Cerebellar cortex (tissue), 1 donor: ENCODE data around the gene FTH1.
"Not testable (repeated sequence)": the region's sequence is repeated elsewhere in the genome, so short reads cannot be mapped to it uniquely, and the experiment has no call there.

Source experiments
- DNase-seq: peaks from one replicate; pipeline ENCODE4 v3.0.0-alpha.2; 2015; ENCODE audit warnings: low spot score

FTH1 gene

GRCh38 chr11:61963282-61964057 lies 4.0 kb downstream of the FTH1 start:
- no peak for DNase-seq

DNA sequence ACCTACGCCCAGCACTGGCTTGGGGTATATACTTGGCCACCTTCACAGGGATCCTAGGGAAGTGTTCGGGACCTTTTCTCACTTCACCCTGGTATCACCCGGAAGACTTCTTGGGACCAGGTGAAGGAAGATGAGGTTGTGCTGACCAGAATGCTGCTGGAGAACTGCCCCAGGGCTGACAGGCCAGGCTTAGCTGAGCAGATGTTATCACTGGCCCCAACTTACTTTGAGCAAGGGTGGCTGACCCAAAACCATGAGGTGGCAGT lies 4.5 kb downstream of the FTH1 start:
- DNase-seq: peak; percentile 39

- peak; percentile 46 for DNase-seq
Measured at GRCh38 chr11:61962213-61963015, 5.0 kb downstream of the FTH1 start.

DNA sequence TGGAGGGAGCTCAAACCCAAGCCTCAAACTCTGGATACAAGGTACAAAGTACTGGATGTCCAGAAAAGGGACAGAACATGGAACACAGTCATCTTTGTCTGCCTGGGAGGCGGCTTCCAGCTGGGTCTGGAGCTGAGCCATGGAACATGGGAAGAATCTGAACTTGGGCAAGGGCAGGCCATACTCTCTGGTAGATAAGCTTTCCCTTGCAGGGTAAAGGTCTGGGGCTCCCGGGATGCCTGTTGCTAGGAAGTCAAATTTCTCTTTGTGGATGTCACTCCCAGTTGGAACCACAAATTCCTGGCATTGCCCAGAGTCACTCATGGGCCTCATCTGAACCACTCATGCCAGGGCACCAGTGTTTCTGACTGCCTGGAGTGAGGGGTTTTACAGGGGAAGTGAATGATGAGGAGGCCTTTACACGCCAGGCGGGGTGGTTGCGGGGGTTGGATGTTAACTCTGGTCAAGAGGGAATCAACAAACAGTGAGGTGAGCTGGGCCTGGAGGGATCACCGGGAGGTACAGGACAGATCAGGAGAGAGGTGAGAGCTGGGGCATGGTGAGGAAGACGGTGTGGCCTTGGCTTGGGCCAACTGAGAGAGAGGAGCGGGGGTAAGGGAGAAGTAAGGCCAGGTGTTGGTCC lies 5.7 kb downstream of the FTH1 start:
- peak; percentile 46 for DNase-seq

GRCh38 chr11:61960532-61960931 lies 6.9 kb downstream of the FTH1 start:
- no peak for DNase-seq

DNA sequence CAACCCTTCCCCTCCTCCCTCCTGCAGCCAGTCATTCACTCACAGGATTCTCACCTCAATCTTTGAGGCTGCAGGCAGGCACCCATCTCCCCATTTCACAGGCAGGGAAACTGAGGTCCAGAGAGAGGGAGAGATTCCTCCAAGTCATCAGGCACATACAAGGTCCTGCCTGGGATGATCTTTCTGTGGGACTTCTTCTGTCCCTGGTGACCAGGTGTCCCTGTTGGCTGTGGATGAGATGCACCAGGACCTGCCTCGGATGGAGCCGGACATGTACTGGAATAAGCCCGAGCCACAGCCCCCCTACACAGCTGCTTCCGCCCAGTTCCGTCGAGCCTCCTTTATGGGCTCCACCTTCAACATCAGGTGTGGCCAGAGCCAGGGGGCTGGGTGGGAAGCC lies 7.8 kb downstream of the FTH1 start:
- no peak for DNase-seq

- no peak for DNase-seq
Measured at GRCh38 chr11:61959114-61959513, 8.3 kb downstream of the FTH1 start.

- DNase-seq: no peak
Measured at GRCh38 chr11:61958590-61958989, 8.8 kb downstream of the FTH1 start.

GRCh38 chr11:61957021-61957770 lies 10.2 kb downstream of the FTH1 start:
- DNase-seq: no peak

- DNase-seq: no peak
Measured at GRCh38 chr11:61956191-61957020, 11.0 kb downstream of the FTH1 start.

GRCh38 chr11:61955422-61956135 lies 11.9 kb downstream of the FTH1 start:
- DNase-seq: no peak

GRCh38 chr11:61954851-61955421 lies 12.5 kb downstream of the FTH1 start:
- no peak for DNase-seq

DNA sequence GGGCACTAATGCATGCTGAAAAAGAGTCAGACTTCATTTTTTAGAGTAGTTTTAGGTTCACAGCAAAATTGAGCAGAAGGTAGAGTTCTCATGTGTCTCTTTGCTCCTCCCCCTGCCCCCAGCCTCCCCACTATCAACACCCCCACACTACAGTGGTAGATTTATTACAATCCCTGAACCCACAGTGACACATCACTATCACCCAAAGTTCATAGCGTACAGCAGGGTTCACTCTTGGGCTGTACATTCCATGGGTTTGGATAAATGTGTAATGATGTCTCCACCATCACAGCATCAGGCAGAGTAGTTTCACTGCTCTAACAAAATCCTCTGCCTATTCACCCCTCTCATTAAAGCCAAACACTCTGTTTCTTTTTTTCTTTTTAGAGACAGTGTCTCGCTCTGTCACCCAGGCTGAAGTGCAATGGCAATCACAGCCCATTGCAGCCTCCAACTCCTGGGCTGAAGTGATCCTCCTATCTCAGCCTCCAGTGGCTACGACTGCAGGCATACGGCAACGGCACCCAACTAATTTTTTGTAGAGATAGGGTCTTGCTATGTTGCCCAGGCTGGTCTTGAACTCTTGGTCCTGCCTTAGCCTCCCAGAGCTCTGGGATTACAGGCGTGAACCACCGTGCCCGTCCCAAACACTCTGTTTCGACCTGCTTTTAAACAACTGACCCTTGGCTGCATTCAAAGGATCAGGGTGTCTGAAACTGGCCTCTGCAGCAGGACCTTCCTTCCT lies 13.2 kb downstream of the FTH1 start:
- DNase-seq: no peak

DNA sequence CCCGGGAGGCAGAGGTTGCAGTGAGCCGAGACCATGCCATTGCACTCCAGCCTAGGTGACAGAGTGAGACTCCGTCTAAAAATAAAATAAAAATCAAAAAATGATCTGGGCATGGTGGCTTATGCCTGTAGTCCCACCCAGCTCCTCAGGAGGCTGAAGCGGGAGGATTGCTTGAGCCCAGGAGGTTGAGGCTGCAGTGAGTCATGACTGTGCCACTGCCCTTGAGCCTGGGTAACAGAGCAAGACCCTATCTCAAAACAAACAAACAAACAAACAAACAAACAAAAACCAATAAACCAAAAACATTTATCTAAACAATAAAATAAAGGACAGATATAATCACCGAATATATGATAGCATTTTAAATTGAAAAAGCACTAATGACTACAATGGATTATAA lies 13.8 kb downstream of the FTH1 start:
- DNase-seq: not testable (repeated sequence)

GRCh38 chr11:61952882-61953281 lies 14.6 kb downstream of the FTH1 start:
- no peak for DNase-seq

DNA sequence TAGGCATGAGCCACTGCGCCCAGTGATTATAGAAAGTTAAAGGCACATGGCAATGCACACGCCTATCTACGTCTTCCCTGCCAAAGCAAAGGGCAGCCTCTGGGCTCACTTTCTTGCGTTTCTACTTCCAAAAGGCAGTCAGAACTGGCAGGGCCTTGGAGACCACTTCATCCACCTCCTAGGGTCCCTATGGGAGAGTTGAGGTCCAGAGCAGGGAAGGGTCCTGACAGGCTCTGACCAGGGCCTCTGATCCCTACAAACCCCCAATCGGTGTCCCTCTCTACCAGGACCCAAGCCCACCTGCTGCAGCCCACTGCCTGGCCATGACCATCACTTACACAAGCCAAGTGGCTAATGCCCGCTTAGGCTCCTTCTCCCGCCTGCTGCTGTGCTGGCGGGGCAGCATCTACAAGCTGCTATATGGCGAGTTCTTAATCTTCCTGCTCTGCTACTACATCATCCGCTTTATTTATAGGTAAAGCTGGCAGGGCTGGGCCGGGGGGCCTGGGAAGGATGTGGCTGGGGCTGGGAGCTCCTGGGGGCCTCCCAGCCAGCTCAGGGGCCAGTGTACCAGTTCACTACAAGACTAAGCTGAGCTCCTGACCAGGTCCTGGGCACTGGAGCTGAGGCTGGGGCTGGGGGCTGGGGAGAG lies 15.8 kb downstream of the FTH1 start:
- no peak for DNase-seq

- DNase-seq: no peak
Measured at GRCh38 chr11:61950035-61950547, 17.3 kb downstream of the FTH1 start, which contains the start of gene BEST1. TSS of gene BEST1 (plus strand) at chr11:61950351. CDS start at chr11:61951807, 1,456 bp downstream.

DNA sequence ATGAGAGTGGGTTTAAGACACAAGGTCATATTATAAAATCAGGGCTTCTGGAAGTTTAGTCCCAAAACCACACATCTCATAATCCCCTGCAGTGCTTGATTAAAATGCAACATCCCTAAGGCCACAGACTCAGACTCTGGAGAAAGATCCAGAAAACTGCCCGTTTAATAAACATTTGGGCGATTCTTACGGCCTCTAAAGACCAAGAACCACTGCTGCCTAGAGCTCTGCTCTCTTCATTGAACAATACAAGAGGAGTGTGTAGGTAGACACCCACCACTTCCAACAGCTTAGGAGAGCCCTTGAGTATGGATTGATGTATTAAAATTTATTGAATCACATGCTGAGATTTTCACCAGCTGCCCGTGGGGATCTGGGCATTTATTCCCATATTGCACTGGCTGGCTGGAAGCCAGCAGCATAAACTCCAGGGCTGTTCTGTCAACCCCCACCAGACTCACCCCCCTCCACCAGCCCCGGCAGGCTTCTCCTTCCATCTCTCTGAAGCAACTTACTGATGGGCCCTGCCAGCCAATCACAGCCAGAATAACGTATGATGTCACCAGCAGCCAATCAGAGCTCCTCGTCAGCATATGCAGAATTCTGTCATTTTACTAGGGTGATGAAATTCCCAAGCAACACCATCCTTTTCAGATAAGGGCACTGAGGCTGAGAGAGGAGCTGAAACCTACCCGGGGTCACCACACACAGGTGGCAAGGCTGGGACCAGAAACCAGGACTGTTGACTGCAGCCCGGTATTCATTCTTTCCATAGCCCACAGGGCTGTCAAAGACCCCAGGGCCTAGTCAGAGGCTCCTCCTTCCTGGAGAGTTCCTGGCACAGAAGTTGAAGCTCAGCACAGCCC lies 18.0 kb downstream of the FTH1 start:
- DNase-seq: peak; percentile 98
